ENCODE results near the gene NOTCH2.

Gene NOTCH2

DNA sequence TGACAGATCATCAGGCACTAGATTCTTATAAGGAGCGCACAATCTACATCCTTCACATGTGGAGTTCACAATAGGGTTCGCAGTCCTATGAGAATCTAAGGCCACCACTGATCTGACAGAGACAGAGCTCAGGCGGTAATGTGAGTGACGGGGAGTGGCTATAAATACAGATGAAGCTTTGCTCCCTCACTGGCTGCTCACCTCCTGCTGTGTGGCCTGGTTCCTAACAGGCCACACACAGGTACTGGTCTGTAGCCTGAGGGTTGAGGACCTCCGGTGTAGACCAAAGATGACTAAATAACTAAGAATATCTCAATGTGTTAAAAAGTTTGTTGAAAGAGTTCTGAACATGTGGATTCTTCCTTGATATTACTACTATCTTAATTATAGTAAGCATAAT, 117.0 kb downstream of the NOTCH2 start:
- Histone ChIP-seq H3K9ac (ENCODE audit: low read length) (no peak overlapping the region), H3K9me3 (ENCODE audit: low read length) (no peaks in the 10 kb centered on the region), H3K27me3 (ENCODE audit: control insufficient read depth in 1 of 2, insufficient read depth in 2 of 2, low read length in 2 of 2) (no peaks in the 10 kb centered on the region), H3K4me1 (ENCODE audit: insufficient read depth, low read length) (no peaks in the 10 kb centered on the region), H3K36me3 (ENCODE audit: insufficient read depth, low read length) (peaks cover 52% of the 10 kb centered on the region), H3K4me3 (ENCODE audit: low read depth in 1 of 2, low read length in 2 of 2) (no peak overlapping the region), H3K27ac (ENCODE audit: low read depth, low read length) (no peak overlapping the region)

DNA sequence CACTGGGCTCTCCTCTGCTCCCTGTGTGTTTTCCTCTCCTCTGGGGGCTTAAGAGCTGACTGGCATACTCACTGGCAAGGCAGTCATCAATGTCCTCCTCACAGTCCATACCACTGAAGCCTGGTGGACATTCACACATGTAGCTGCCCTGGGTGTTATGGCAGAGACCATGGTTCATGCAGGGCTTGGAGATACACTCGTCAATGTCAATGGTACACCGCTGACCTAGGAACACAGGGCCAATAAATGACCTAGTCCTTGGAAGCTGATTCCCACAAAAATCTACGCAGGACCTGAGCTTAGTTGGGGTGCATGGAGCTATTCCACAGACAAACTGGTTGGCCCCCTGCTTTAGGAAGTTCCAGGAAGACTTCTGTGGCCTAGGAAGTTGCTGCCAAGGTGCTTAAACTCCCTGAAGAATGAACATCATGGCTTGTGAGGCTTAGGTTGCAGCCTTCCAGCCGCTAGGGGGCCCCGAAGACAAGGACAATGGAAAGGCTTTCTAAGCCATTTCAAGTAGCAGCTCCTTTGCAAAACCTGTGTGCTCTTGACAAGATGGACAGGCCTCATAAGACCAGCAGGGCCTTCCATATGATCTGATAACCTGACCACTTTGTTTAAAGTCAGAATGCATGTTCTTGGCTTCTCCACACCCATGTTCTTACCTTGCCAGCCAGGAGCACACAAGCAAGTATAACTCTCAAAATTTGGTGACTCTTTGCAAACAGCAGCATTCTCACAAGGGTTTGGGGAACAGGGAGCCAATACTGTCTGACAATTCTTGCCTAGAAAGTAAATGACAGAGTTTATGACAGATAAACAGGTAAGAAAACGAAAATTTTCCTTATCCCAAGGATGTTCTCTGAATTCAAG, 120.9 kb downstream of the NOTCH2 start:
- Histone ChIP-seq H3K27ac (ENCODE audit: low read depth, low read length) (no peak overlapping the region), H3K4me1 (ENCODE audit: insufficient read depth, low read length) (peaks cover 4% of the 10 kb centered on the region), H3K9ac (ENCODE audit: low read length) (no peak overlapping the region), H3K36me3 (ENCODE audit: insufficient read depth, low read length) (peaks cover 25% of the 10 kb centered on the region), H3K9me3 (ENCODE audit: low read length) (no peaks in the 10 kb centered on the region), H3K27me3 (ENCODE audit: control insufficient read depth in 1 of 2, insufficient read depth in 2 of 2, low read length in 2 of 2) (no peaks in the 10 kb centered on the region), H3K4me3 (ENCODE audit: low read depth in 1 of 2, low read length in 2 of 2) (no peak overlapping the region)

DNA sequence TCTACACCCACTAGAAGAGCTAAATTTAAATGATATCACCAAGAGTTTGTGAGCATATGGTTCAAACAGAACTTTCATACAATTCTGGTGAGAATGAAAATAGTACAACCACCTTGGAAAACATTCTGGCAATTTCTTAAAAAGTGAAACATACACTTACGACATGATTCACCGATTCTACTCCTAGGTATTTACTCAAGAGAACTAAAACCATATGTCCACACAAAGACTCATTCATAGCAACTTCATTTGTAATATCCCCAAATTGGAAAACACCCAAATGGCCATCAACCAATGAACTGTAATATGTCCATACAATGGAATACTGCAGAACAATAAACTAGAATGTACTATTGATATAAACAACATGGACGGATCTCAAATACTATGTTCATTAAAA, 122.0 kb downstream of the NOTCH2 start:
- Histone ChIP-seq H3K9me3 (ENCODE audit: low read length) (no peaks in the 10 kb centered on the region), H3K27ac (ENCODE audit: low read depth, low read length) (no peak overlapping the region), H3K4me1 (ENCODE audit: insufficient read depth, low read length) (peaks cover 4% of the 10 kb centered on the region), H3K9ac (ENCODE audit: low read length) (no peak overlapping the region), H3K27me3 (ENCODE audit: control insufficient read depth in 1 of 2, insufficient read depth in 2 of 2, low read length in 2 of 2) (no peaks in the 10 kb centered on the region), H3K4me3 (ENCODE audit: low read depth in 1 of 2, low read length in 2 of 2) (no peak overlapping the region), H3K36me3 (ENCODE audit: insufficient read depth, low read length) (peaks cover 19% of the 10 kb centered on the region)

DNA sequence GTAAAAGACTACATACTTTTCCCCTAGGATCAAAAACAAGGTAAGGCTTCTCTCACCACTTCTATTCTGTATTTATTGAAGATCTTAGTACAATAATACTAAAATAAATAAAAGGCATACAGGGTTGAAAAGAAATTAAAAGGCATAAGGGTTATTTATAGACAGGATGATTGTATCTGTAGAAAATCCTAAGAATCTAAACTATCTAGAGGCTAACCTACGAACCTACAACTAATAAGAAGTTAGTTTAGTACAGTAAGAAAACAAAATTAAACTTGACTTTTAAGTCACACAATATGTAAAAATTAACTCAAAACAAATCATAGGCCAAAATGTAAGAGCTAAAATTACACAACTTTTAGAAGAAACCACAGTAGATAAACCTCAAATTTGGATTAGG, 122.7 kb downstream of the NOTCH2 start:
- Histone ChIP-seq H3K27ac (ENCODE audit: low read depth, low read length) (no peak overlapping the region), H3K4me1 (ENCODE audit: insufficient read depth, low read length) (peaks cover 4% of the 10 kb centered on the region), H3K27me3 (ENCODE audit: control insufficient read depth in 1 of 2, insufficient read depth in 2 of 2, low read length in 2 of 2) (no peaks in the 10 kb centered on the region), H3K9me3 (ENCODE audit: low read length) (no peaks in the 10 kb centered on the region), H3K9ac (ENCODE audit: low read length) (no peak overlapping the region), H3K4me3 (ENCODE audit: low read depth in 1 of 2, low read length in 2 of 2) (no peak overlapping the region), H3K36me3 (ENCODE audit: insufficient read depth, low read length) (peaks cover 19% of the 10 kb centered on the region)

DNA sequence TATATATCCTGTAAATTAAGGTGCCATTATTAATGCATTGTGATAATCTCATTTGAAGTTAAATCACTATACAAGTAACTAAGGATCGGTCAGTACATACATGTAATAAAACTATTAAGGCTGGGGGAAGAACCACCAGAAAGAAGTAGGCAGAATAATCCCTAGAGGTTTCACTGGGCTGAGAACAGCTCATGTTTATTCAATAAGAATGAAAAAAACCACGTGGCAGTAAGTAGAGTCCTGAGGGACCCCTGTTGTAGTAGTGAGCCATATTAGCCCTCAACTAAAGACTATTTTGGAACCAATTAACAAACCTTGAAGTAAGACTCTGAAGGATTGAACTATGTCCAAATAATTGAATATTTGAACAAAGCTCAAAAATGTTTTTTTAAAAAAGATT, 126.2 kb downstream of the NOTCH2 start:
- Histone ChIP-seq H3K9me3 (ENCODE audit: low read length) (no peaks in the 10 kb centered on the region), H3K27me3 (ENCODE audit: control insufficient read depth in 1 of 2, insufficient read depth in 2 of 2, low read length in 2 of 2) (no peaks in the 10 kb centered on the region), H3K4me3 (ENCODE audit: low read depth in 1 of 2, low read length in 2 of 2) (no peak overlapping the region), H3K27ac (ENCODE audit: low read depth, low read length) (no peak overlapping the region), H3K9ac (ENCODE audit: low read length) (no peak overlapping the region), H3K4me1 (ENCODE audit: insufficient read depth, low read length) (peaks cover 4% of the 10 kb centered on the region), H3K36me3 (ENCODE audit: insufficient read depth, low read length) (peaks cover 20% of the 10 kb centered on the region)

DNA sequence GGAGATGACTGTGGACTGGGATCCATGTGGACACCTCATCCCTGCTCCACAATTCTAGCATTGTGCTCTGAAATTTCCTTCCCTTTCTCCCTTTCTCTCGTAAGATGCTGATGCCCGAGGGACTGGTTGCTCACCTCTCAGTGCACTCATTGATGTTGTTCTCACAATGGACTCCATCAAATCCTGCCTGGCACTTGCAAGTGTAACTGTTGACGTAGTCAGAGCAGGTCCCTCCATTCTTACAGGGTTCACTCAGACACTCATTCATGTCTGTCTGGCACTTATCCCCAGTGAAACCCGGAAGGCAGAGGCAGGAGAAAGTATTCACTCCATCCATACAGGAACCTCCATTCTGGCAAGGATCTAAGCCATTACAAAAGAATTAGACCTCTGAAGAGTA, 128.1 kb downstream of the NOTCH2 start:
- H3K4me3 ChIP-seq (ENCODE audit: low read depth in 1 of 2, low read length in 2 of 2): no peak overlapping the region
- no peaks in the 10 kb centered on the region for H3K9me3 ChIP-seq (ENCODE audit: low read length)
- H3K27ac ChIP-seq (ENCODE audit: low read depth, low read length): no peak overlapping the region
- H3K4me1 ChIP-seq (ENCODE audit: insufficient read depth, low read length): peaks cover 4% of the 10 kb centered on the region
- H3K9ac ChIP-seq (ENCODE audit: low read length): no peak overlapping the region
- peaks cover 37% of the 10 kb centered on the region for H3K36me3 ChIP-seq (ENCODE audit: insufficient read depth, low read length)
- no peaks in the 10 kb centered on the region for H3K27me3 ChIP-seq (ENCODE audit: control insufficient read depth in 1 of 2, insufficient read depth in 2 of 2, low read length in 2 of 2)

DNA sequence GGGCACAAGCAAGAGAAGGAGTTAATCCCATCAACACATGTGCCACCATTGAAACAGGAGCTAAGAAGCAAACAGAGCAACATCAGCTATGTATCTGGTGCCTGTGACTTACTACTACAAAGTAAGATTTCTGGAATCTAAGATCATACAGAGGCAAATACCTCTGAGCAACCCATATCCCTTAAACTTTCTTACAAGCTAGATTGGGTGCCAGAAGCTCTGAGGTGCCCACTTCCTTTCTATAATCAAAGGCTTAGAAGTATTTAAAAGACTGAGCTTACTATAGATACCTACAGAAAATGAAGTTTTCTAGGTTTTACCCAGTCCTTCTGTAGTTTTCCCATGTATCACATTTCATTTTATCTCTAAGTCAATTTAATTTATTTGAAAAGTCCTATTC, 128.8 kb downstream of the NOTCH2 start:
- H3K4me1 ChIP-seq (ENCODE audit: insufficient read depth, low read length): peaks cover 1% of the 10 kb centered on the region
- H3K36me3 ChIP-seq (ENCODE audit: insufficient read depth, low read length): peaks cover 44% of the 10 kb centered on the region
- H3K9me3 ChIP-seq (ENCODE audit: low read length): no peaks in the 10 kb centered on the region
- no peaks in the 10 kb centered on the region for H3K27me3 ChIP-seq (ENCODE audit: control insufficient read depth in 1 of 2, insufficient read depth in 2 of 2, low read length in 2 of 2)
- H3K9ac ChIP-seq (ENCODE audit: low read length): no peak overlapping the region
- no peak overlapping the region for H3K27ac ChIP-seq (ENCODE audit: low read depth, low read length)
- no peak overlapping the region for H3K4me3 ChIP-seq (ENCODE audit: low read depth in 1 of 2, low read length in 2 of 2)

DNA sequence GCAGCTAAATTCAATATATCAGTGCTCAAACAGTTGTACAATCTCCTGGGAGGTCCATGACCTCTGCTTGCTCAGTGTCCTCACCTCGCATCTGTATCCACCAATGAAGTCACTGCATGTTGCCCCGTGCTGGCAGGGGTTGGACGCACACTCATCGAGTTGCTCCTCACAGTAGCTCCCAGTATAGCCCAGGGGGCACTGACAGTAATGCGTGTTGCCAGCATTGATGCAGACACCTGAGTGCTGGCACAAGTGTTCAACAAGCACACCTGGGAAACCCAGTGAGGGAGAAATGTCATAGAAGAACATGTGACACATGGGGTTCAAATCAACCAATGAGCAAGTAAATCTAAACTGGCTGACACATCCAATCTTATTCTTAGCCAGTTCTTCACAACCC, 132.3 kb downstream of the NOTCH2 start:
- peaks cover 67% of the 10 kb centered on the region for H3K36me3 ChIP-seq (ENCODE audit: insufficient read depth, low read length)

DNA sequence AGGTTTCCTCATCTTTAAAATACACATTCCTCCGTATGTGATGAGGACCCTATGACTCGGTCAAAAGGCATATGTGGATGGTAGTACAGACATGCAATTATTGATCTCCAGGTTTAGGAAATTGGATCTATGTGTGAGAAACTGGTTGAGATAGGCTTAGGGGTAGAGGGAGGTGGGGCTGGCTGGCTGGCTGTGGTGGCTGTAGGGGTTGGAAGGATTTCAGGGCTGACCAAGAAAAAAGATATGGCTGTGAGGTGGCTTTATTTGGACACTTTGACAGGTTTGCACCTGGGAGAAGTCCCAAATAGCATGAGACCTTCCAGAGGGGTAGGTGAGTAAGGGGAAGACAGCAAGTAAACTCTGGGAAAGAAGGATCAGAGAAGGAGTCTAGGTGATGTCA, 133.5 kb downstream of the NOTCH2 start:
- Histone ChIP-seq H3K27ac (ENCODE audit: low read depth, low read length) (no peak overlapping the region), H3K4me1 (ENCODE audit: insufficient read depth, low read length) (no peaks in the 10 kb centered on the region), H3K9ac (ENCODE audit: low read length) (no peak overlapping the region), H3K36me3 (ENCODE audit: insufficient read depth, low read length) (peaks cover 67% of the 10 kb centered on the region), H3K27me3 (ENCODE audit: control insufficient read depth in 1 of 2, insufficient read depth in 2 of 2, low read length in 2 of 2) (no peaks in the 10 kb centered on the region), H3K4me3 (ENCODE audit: low read depth in 1 of 2, low read length in 2 of 2) (no peak overlapping the region), H3K9me3 (ENCODE audit: low read length) (no peaks in the 10 kb centered on the region)

More for the DNA sequence above, 132.3 kb downstream of the NOTCH2 start:
- Histone ChIP-seq H3K4me3 (ENCODE audit: low read depth in 1 of 2, low read length in 2 of 2) (no peak overlapping the region), H3K4me1 (ENCODE audit: insufficient read depth, low read length) (no peaks in the 10 kb centered on the region), H3K27me3 (ENCODE audit: control insufficient read depth in 1 of 2, insufficient read depth in 2 of 2, low read length in 2 of 2) (no peaks in the 10 kb centered on the region), H3K9ac (ENCODE audit: low read length) (no peak overlapping the region), H3K27ac (ENCODE audit: low read depth, low read length) (no peak overlapping the region), H3K9me3 (ENCODE audit: low read length) (no peaks in the 10 kb centered on the region)

DNA sequence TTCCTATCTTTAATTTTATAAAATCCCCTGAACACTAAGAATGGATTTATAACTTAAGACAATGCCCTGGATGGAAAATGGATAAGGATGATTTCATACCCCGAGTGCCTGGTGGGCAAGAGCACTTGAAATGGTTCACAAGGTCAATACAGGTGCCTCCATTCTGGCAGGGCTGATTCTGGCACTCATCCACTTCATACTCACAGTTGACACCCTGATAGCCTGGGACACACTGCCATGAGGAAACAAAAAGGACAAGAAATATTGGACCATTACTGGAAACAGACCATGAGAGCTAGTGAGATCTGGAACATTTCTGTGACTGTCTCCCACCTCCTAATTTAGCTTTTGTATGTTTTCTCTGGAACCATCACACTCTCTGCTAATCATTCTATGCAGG, 134.1 kb downstream of the NOTCH2 start:
- no peaks in the 10 kb centered on the region for H3K9me3 ChIP-seq (ENCODE audit: low read length)
- no peaks in the 10 kb centered on the region for H3K4me1 ChIP-seq (ENCODE audit: insufficient read depth, low read length)
- no peaks in the 10 kb centered on the region for H3K27me3 ChIP-seq (ENCODE audit: control insufficient read depth in 1 of 2, insufficient read depth in 2 of 2, low read length in 2 of 2)
- no peak overlapping the region for H3K27ac ChIP-seq (ENCODE audit: low read depth, low read length)
- H3K36me3 ChIP-seq (ENCODE audit: insufficient read depth, low read length): peaks cover 63% of the 10 kb centered on the region
- no peak overlapping the region for H3K9ac ChIP-seq (ENCODE audit: low read length)
- no peak overlapping the region for H3K4me3 ChIP-seq (ENCODE audit: low read depth in 1 of 2, low read length in 2 of 2)

DNA sequence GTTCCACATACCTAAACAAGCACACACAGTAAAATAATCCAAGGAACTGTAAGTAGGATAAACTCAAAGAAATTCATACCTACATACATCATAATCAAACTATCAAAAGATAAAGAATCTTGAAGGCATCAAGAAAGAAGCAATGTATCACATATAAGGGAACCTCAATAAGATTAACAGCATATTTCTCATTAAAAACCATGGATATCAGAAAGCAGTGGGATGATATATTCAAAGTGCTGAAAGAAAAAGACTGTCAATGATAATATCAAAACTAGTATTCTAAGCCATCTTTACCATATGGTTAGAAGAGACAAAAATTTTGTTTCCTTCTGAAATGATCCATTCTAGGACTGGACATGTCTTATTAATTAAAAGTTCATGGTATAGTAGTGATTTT, 136.1 kb downstream of the NOTCH2 start:
- no peak overlapping the region for H3K9ac ChIP-seq (ENCODE audit: low read length)
- H3K4me3 ChIP-seq (ENCODE audit: low read depth in 1 of 2, low read length in 2 of 2): no peak overlapping the region
- no peaks in the 10 kb centered on the region for H3K9me3 ChIP-seq (ENCODE audit: low read length)
- H3K27me3 ChIP-seq (ENCODE audit: control insufficient read depth in 1 of 2, insufficient read depth in 2 of 2, low read length in 2 of 2): no peaks in the 10 kb centered on the region
- peaks cover 60% of the 10 kb centered on the region for H3K36me3 ChIP-seq (ENCODE audit: insufficient read depth, low read length)
- H3K4me1 ChIP-seq (ENCODE audit: insufficient read depth, low read length): no peaks in the 10 kb centered on the region
- H3K27ac ChIP-seq (ENCODE audit: low read depth, low read length): no peak overlapping the region

Measured in muscle layer of colon (tissue), 2 donors.